DMS114 treated with DMSO at 0.1 percent for 48 hours (cell line): ENCODE data around the gene PSMD5.

Experiments
- DNase-seq: peaks from one replicate; lab custom pipeline; 2025; ENCODE audit not compliant: unreplicated experiment; lab: John Stamatoyannopoulos, UW

The PSMD5 gene

DNA sequence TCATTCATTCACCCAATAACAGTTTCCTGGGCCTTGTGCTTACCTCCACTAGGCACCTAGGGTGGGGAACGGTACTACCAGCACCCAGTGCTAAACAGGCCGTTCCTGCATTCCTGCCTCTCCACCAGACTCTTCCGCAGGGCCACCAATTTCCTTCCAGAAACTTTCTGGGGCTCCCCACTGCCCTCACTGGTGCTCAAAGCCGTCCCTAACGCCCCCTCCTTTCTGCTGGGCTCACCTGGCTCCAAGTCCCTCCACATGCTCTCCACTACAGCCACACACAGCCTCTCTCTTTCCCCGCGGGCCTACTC is 32.9 kb upstream of the PSMD5 start:
- no peak for DNase-seq

- no peak for DNase-seq
Observed at GRCh38 chr9:120875195-120875565, 32.5 kb upstream of the PSMD5 start.

GRCh38 chr9:120874226-120875194 is 31.8 kb upstream of the PSMD5 start:
- no peak for DNase-seq

GRCh38 chr9:120873512-120873911 is 30.8 kb upstream of the PSMD5 start:
- no peak for DNase-seq

- DNase-seq, result no peak
Observed at GRCh38 chr9:120872791-120873502, 30.2 kb upstream of the PSMD5 start.

DNA sequence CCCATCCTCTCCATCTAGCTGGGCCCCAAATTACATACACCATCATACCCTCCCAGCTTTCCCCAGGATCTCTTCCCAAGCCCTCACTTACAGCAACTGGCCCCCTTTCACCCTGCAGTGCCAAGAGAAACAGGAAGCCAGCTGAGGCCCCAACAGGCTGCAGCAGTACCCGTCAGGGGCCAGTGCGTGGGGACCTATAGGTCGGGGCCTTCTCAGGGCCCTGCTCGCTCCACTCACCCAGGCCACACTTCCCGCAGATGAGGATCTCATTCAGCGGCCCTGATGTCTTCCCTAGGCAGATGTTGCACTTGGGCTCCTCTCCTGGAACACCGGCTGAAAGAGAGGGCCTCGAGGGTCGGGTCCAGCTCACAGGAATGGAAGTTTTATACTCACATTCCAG is 27.5 kb upstream of the PSMD5 start:
- no peak for DNase-seq

GRCh38 chr9:120869726-120870125 is 27.0 kb upstream of the PSMD5 start:
- no peak for DNase-seq

- no peak for DNase-seq
Observed at GRCh38 chr9:120869360-120869687, 26.6 kb upstream of the PSMD5 start.

DNA sequence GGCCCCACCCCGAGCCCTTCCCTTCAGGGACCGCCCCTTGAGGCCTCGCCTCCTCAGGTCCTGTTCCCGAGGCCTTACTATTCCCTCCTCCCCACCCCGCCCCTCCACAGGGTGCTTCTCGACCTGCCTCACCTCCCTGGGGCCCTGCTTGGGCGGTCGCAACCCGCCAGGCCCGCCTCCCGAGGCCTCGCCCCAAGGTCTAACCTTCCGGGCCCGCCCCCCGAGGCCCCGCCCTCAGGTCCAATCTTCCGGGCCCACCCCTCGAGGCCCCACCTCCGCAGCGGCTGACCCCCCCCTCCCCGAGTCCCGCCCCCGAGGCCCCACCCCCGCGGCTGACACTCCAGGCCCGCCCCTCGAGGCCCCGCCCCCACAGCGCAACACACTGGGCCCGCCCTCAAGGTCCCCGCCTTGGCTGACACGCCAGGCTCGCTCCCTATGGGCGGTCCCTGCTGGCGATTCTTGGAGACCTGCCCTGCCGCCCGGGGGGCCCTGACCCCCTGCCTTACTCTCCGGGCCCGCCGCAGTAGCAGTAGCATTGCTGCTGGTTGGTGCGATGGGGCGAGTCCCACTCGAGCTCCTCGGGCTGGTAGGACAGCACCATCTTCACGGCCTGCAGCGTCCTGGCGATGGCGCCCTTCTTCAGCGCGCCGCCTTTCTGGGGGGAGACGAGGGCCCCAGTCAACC is 26.1 kb upstream of the PSMD5 start:
- DNase-seq, result peak; percentile 16

DNA sequence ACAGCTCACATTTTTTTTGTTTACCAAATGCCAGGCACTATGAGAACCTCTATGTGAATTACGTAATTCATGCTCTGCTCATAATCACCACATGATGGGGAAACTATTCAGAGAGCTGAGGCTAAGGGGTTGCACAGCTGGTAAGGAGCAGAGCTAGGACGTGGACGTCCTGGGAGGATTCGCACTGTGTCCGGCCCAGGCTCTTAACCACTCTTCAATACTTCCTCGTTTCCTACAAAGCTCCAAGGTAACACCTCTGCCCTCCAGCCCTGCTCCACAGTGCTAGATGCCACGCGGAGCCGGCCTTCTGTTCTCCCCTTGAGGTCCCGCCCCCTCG is 25.6 kb upstream of the PSMD5 start:
- no peak for DNase-seq

DNA sequence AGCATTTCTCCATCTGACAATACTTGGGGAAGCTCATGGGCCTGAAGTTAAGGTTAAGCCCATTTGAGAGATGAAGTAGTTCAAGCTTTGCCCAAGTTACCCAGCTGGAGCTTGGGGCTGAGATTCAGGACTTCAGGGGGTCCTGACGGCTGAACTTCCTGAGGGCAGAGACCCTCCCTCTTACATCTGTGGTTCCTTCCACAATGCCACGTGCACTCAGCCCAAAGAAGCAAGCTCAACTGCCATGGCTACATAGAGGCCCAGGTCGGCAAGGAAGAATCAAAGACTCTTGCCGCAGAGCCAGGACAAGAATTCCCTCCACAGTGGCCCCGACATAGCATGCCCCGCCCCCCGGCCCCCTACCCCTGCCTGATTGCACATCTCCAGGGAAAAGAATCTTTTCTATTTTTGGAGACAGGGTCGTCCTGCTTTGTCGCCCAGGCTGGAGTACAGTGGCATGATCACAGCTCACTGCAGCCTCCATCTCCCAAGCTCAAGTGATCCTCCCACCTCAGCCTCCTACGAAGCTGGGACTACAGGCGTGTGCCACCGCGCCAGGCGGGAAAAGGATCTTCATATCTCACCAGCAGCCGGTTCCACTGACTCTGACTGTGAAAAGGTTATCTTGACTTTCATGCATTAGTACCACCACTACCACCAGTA is 25.1 kb upstream of the PSMD5 start:
- DNase-seq, result no peak

GRCh38 chr9:120866651-120867050 is 23.9 kb upstream of the PSMD5 start:
- no peak for DNase-seq

GRCh38 chr9:120865809-120866208 is 23.1 kb upstream of the PSMD5 start:
- no peak for DNase-seq

DNA sequence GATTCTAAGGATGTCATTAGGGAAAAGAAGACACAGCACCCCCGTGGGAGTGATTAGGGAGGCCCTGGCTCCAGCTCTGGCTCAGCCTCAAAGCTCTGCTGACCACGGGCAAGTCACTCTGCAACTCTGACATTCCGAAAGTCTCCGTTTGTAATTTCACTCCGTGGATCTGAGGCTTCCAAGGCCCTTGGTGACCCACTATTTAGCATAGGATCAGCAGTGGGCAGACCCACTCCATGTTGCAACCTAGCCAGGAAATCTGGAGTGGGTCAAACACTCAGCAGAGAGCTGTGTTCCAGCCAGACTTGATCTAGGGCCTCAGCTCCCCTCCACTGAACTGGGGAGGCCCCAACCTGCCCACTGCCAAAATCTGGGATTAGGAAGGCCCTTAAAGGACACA is 22.5 kb upstream of the PSMD5 start:
- DNase-seq, result no peak

GRCh38 chr9:120864719-120865118 is 22.0 kb upstream of the PSMD5 start:
- DNase-seq, result no peak

- DNase-seq, result no peak
Observed at GRCh38 chr9:120863833-120864232, 21.1 kb upstream of the PSMD5 start.

- no peak for DNase-seq
Observed at GRCh38 chr9:120862452-120862851, 19.7 kb upstream of the PSMD5 start.

GRCh38 chr9:120861935-120862334 is 19.2 kb upstream of the PSMD5 start:
- no peak for DNase-seq

GRCh38 chr9:120860083-120860482 is 17.4 kb upstream of the PSMD5 start:
- no peak for DNase-seq

DNA sequence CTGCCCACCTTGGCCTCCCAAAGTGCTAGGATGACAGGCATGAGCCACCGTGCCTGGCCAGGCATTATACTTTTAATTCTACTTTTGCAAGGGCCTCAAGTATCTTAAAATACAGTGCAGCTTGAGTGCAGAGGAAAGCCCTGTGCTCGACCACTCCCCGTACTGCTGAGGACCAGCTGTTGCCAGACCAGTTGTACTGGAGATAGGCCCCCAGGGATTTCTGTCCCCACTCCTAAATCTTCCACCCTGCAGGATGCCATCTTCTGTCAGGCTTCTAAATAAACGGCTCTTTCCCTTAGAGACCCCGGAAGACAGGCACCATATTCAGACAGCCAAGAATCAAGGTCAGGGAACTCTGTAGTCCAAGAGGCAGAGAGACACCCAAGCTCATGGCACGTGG is 16.6 kb upstream of the PSMD5 start:
- no peak for DNase-seq

- DNase-seq, result no peak
Observed at GRCh38 chr9:120857902-120858301, 15.2 kb upstream of the PSMD5 start.

DNA sequence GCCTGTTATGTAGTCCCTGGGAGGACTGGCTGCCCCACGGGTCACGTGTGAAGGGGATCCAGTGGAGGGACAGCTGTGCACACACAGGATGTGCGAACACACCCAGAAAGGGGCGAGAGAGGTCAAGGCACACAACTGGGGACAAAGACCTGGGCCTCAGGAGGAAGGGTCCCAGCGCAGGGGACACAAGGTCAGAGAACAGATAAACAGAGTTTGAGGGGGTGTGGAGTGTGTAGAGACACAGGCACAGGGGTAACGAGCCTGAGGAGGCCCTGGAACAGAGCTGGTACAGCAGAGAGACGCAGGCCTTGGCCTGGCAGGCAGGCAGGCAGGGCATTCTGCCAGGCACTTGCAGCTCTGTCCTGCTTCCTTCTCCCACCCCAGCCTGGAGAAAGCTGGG is 14.8 kb upstream of the PSMD5 start:
- no peak for DNase-seq
